CD4-positive, alpha-beta T cell (primary cell): ENCODE measurements around the gene SETBP1. TPM values are rescaled to one million over a fixed set of nuclear protein-coding genes. Genes with fewer than 3 reads are reported as not detected.
A peak's percentile ranks its signal among the peaks of the same experiment; 100 is the strongest.

ENCODE experiments used
- ATAC-seq: fragments of 200-7000 bp; cut with Tn5 transposase; one replicate; pipeline ENCODE4 v1.10.0; 2022; ENCODE audit warnings: mild to moderate bottlenecking; ENCODE audit not compliant: poor library complexity
- CTCF ChIA-PET: fragments of 350-600 bp; sonication (Branson Sonifier 250); formaldehyde crosslinking; loops from one replicate; lab custom pipeline; 2021; ENCODE audit warnings: antibody characterized with exemption, inconsistent platforms; lab: Charles Lee
- POLR2A ChIA-PET: fragments of 350-600 bp; sonication (Branson Sonifier 250); formaldehyde crosslinking; loops from one replicate; lab custom pipeline; 2021; ENCODE audit warnings: antibody characterized with exemption, inconsistent platforms; lab: Charles Lee
- DNase-seq, 14 experiments: peaks; one replicate each; pipeline ENCODE4 v3.0.0-alpha.2; 2013 to 2020; ENCODE audit warnings: mixed read lengths in 2 of 14
- H3K27ac ChIP-seq, 2 donors: one replicate each; pipeline versions ENCODE4 v1.5.1 to v1.7.0; 2013; ENCODE audit warnings: low read length in 2 of 2, low read depth in 1 of 2, mild to moderate bottlenecking in 1 of 2
- H3K27me3 ChIP-seq, 2 experiments: 1 replicate in 1 of 2; 2 replicates in 1 of 2; pipeline versions ENCODE4 v1.6.1 to v1.7.0; 2013; ENCODE audit warnings: low read length in 2 of 2, control low read depth in 1 of 2, mild to moderate bottlenecking in 1 of 2, moderate library complexity in 1 of 2; ENCODE audit not compliant: insufficient read depth in 2 of 2, control insufficient read depth in 1 of 2
- H3K36me3 ChIP-seq: one replicate; pipeline ENCODE4 v1.6.1; 2013; ENCODE audit warnings: low read length, control low read depth; ENCODE audit not compliant: insufficient read depth
- H3K4me1 ChIP-seq: one replicate; pipeline ENCODE4 v1.6.1; 2013; ENCODE audit warnings: low read length, control low read depth; ENCODE audit not compliant: insufficient read depth
- H3K4me3 ChIP-seq: one replicate; pipeline ENCODE4 v1.5.1; 2013; ENCODE audit warnings: mild to moderate bottlenecking, low read length, moderate library complexity
- H3K9me3 ChIP-seq, 2 experiments: 1 replicate in 1 of 2; 2 replicates in 1 of 2; pipeline versions ENCODE4 v1.6.1 to v1.7.0; 2013; ENCODE audit warnings: low read length in 2 of 2, mild to moderate bottlenecking in 2 of 2, control low read depth in 1 of 2, moderate library complexity in 1 of 2; ENCODE audit not compliant: control insufficient read depth in 1 of 2, insufficient read depth in 1 of 2
- H3K27ac Mint-ChIP-seq: one replicate; pipeline ENCODE4 v1.8.0; 2020; ENCODE audit warnings: mixed read lengths
- H3K27me3 Mint-ChIP-seq: one replicate; pipeline ENCODE4 v1.8.0; 2021; ENCODE audit warnings: mixed read lengths
- H3K36me3 Mint-ChIP-seq: one replicate; pipeline ENCODE4 v1.8.0; 2021; ENCODE audit warnings: low read depth, mixed read lengths
- H3K4me1 Mint-ChIP-seq: one replicate; pipeline ENCODE4 v1.8.0; 2021; ENCODE audit warnings: low read depth, mixed read lengths
- H3K4me3 Mint-ChIP-seq: one replicate; pipeline ENCODE4 v1.8.0; 2020; ENCODE audit warnings: mild to moderate bottlenecking, mixed read lengths
- H3K9me3 Mint-ChIP-seq: one replicate; pipeline ENCODE4 v1.8.0; 2020; ENCODE audit warnings: mixed read lengths
- CTCF ChIP-seq: fragments of 200-600 bp; IDR thresholded peaks from one replicate; pipeline ENCODE4 v1.8.0; 2022; ENCODE audit warnings: antibody characterized with exemption, mild to moderate bottlenecking
- intact Hi-C, 2 experiments: fragments of 100-400 bp; cut with DNase I in 1 of 2; cut with micrococcal nuclease in 1 of 2; formaldehyde crosslinking; loops; one replicate each; pipeline versions ENCODE4 v1.15.1 to v1.9.0; 2023 to 2025; cut with DNase I, micrococcal nuclease
- total RNA-seq, 174 experiments: library from RNA in 2 of 174; stranded (reverse) in 2 of 174; gene quantifications; one replicate each; pipeline ENCODE4 v1.2.3 and lab custom pipeline; 2021 to 2026

SETBP1 gene
- total RNA-seq, 2 experiments from 2014 or later, result 0.25 to 0.41 TPM

GRCh38 chr18:44895176-44895798 is 214.6 kb downstream of the SETBP1 start:
- Histone ChIP-seq H3K9me3 (no peaks in the 10 kb centered on the region), H3K4me3 (no peak overlapping the region), H3K27me3 (no peaks in the 10 kb centered on the region), H3K4me1 (no peaks in the 10 kb centered on the region), H3K27ac (no peak overlapping the region), H3K36me3 (no peaks in the 10 kb centered on the region)
- Mint-ChIP-seq H3K36me3 (no peaks in the 10 kb centered on the region), H3K27ac (no peak overlapping the region), H3K27me3 (no peaks in the 10 kb centered on the region), H3K4me1 (peaks cover 21% of the 10 kb centered on the region), H3K4me3 (no peak overlapping the region), H3K9me3 (no peaks in the 10 kb centered on the region)
- POLR2A ChIA-PET, result no interaction called here
- intact Hi-C loops, result no loop called here
- ATAC-seq (no peak), DNase-seq (peak in 3 of 14 experiments; percentile 23 to 42 (median 32))
- TF ChIP-seq CTCF, result no peak
- CTCF ChIA-PET, result no interaction called here

- peaks cover 21% of the 10 kb centered on the region for H3K4me1 Mint-ChIP-seq
- no peak for DNase-seq
- H3K36me3 ChIP-seq, result no peaks in the 10 kb centered on the region
- intact Hi-C loops, result no loop called here
- no peaks in the 10 kb centered on the region for H3K36me3 Mint-ChIP-seq
- H3K9me3 ChIP-seq, result no peaks in the 10 kb centered on the region
- no peak overlapping the region for H3K4me3 ChIP-seq
- H3K27ac Mint-ChIP-seq, result no peak overlapping the region
- no peak for ATAC-seq
- no peaks in the 10 kb centered on the region for H3K9me3 Mint-ChIP-seq
- CTCF ChIA-PET, result no interaction called here
- no peak overlapping the region for H3K27ac ChIP-seq
- no peaks in the 10 kb centered on the region for H3K27me3 ChIP-seq
- no peak for TF ChIP-seq CTCF
- H3K4me3 Mint-ChIP-seq, result no peak overlapping the region
- H3K27me3 Mint-ChIP-seq, result no peaks in the 10 kb centered on the region
- POLR2A ChIA-PET, result no interaction called here
- no peaks in the 10 kb centered on the region for H3K4me1 ChIP-seq
These were observed 216.2 kb downstream of the SETBP1 start for GRCh38 chr18:44896846-44897245.

- Mint-ChIP-seq H3K9me3 (no peaks in the 10 kb centered on the region), H3K4me1 (peaks cover 21% of the 10 kb centered on the region), H3K4me3 (no peak overlapping the region), H3K36me3 (no peaks in the 10 kb centered on the region), H3K27me3 (no peaks in the 10 kb centered on the region), H3K27ac (no peak overlapping the region)
- no peaks in the 10 kb centered on the region for H3K4me1 ChIP-seq
- H3K4me3 ChIP-seq, result no peak overlapping the region
- no peak for ATAC-seq
- H3K36me3 ChIP-seq, result no peaks in the 10 kb centered on the region
- no peaks in the 10 kb centered on the region for H3K27me3 ChIP-seq
- TF ChIP-seq CTCF, result no peak
- no peak overlapping the region for H3K27ac ChIP-seq
- DNase-seq, result no peak
- no peaks in the 10 kb centered on the region for H3K9me3 ChIP-seq
- ChIA-PET POLR2A (no interaction called here), CTCF (no interaction called here)
- intact Hi-C loops, result no loop called here
These were observed 216.7 kb downstream of the SETBP1 start for GRCh38 chr18:44897411-44897810.
